Right lobe of liver (tissue), 4 donors: ENCODE results near the gene CDH6.

Experiments used
- CTCF ChIP-seq, 4 donors: fragments of 200-600 bp in 3 of 4; fragments of 450-650 bp in 1 of 4; IDR thresholded peaks; one replicate each; pipeline versions ENCODE4 v1.5.1 to v1.8.0; 2016 to 2022; ENCODE audit warnings: antibody characterized with exemption in 4 of 4, mild to moderate bottlenecking in 2 of 4
- POLR2A ChIP-seq: fragments of 450-650 bp; IDR thresholded peaks from one replicate; pipeline ENCODE4 v1.6.1; 2017; ENCODE audit warnings: antibody characterized with exemption, mild to moderate bottlenecking
- donor health status: DM: no; HTN: no; CAD: no.
- donor health status: DM: no; HTN: no; CAD: no.
- donor health status: DM: no; HTN: yes; CAD: no.

DNA sequence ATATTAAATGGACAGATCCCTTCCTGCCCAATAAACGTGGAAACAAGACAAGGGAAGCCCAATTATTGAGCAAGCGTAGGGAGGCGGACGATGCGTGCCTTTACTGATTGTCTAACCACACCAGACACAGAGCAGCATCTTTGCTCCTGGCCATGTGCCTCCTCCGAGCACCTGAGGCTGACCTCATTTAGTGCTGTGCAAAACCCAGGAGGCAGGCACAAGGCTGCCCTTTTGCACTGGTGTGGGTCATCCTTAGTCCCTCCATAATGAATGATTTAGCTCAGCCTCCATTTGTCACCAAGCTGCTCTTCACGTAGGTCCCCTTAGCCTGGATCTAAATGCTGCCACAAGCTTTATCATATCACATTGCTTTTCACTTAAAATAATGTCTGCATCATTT, 24.1 kb upstream of the CDH6 start:
- TF ChIP-seq POLR2A (no peak), CTCF (IDR thresholded peaks at IDR 0.05) (no peak)
